ENCODE results near the gene SSR4. TPM values are rescaled to one million over a fixed set of nuclear protein-coding genes. Genes with fewer than 3 reads are reported as not detected.

Gene SSR4
- total RNA-seq, 1 donor, result 133 TPM

DNA sequence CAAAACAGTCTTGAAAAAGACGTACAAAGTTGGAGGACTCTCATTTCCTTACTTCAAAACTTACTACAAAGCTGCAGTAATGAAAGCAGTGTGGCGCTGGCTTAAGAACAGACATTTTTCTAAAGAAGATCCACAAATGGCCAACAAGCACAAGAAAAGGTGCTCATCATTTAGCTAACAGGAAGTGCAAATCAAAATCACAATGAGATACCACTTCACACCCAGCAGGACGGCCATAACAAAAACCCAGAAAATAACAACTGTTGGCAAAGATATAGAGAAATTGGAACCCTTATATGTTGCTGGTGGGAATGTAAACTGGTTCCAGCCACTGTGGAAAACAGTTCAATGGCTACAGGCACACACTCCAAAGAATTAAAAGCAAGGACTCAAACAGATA is 32.5 kb downstream of the SSR4 start:
- H3K4me3 ChIP-seq (ENCODE audit: low read depth, low read length), result no peak overlapping the region
- TF ChIP-seq, protein P1, sequence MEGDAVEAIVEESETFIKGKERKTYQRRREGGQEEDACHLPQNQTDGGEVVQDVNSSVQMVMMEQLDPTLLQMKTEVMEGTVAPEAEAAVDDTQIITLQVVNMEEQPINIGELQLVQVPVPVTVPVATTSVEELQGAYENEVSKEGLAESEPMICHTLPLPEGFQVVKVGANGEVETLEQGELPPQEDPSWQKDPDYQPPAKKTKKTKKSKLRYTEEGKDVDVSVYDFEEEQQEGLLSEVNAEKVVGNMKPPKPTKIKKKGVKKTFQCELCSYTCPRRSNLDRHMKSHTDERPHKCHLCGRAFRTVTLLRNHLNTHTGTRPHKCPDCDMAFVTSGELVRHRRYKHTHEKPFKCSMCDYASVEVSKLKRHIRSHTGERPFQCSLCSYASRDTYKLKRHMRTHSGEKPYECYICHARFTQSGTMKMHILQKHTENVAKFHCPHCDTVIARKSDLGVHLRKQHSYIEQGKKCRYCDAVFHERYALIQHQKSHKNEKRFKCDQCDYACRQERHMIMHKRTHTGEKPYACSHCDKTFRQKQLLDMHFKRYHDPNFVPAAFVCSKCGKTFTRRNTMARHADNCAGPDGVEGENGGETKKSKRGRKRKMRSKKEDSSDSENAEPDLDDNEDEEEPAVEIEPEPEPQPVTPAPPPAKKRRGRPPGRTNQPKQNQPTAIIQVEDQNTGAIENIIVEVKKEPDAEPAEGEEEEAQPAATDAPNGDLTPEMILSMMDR (IDR thresholded peaks at IDR 0.05; ENCODE audit: insufficient read depth, low read depth, low read length), result no peak
- no peak for DNase-seq (ENCODE audit: low read depth)

- TF ChIP-seq, protein P1 (IDR thresholded peaks at IDR 0.05; ENCODE audit: insufficient read depth, low read depth, low read length), result no peak
- H3K4me3 ChIP-seq (ENCODE audit: low read depth, low read length), result no peak overlapping the region
Observed at GRCh38 chrX:153827903-153828302, 33.4 kb downstream of the SSR4 start.

DNA sequence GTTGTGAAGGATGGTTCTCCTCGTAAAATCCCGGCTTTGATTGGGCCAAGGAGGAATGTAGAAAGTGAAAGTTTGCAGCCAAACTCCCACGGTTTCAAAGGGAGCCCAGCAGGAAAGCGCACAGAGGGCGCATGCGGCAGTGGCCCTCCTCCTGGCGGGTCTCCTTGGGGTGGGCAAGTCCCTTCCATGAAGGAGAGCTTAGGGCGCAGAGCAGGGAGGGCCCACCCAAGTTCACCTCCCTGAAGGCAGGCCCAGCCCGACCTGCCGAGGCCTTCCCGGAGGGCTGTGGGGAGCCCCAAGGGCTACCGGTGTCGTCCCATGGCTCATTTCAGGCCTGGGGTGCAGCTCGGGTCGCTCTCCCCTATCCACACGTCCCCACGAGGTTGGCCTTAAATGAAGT is 33.8 kb downstream of the SSR4 start:
- TF ChIP-seq, protein P1 (IDR thresholded peaks at IDR 0.05; ENCODE audit: insufficient read depth, low read depth, low read length), result no peak
- no peak overlapping the region for H3K4me3 ChIP-seq (ENCODE audit: low read depth, low read length)
- peak; percentile 1 for DNase-seq (ENCODE audit: low read depth)

More at GRCh38 chrX:153827903-153828302, 33.4 kb downstream of the SSR4 start:
- no peak for DNase-seq (ENCODE audit: low read depth)

- H3K4me3 ChIP-seq (ENCODE audit: low read depth, low read length), result no peak overlapping the region
- TF ChIP-seq, protein P1 (IDR thresholded peaks at IDR 0.05; ENCODE audit: insufficient read depth, low read depth, low read length), result no peak
- no peak for DNase-seq (ENCODE audit: low read depth)
Observed at GRCh38 chrX:153828723-153829548, 34.5 kb downstream of the SSR4 start.

DNA sequence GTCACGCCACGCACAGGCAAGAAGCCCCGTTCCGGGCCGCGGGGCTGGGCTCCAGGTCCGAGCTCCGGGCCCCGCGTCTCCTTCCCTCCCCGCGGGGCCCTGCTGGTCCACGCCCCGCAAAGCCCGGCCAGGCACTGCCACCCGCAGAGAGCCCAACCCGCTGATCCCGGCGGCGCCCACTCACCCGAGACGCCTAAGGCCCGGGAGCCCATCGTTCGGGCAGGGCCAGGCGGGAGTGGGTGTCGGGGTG is 35.0 kb downstream of the SSR4 start:
- TF ChIP-seq, protein P1 (IDR thresholded peaks at IDR 0.05; ENCODE audit: insufficient read depth, low read depth, low read length), result no peak
- no peak overlapping the region for H3K4me3 ChIP-seq (ENCODE audit: low read depth, low read length)
- no peak for DNase-seq (ENCODE audit: low read depth)

DNA sequence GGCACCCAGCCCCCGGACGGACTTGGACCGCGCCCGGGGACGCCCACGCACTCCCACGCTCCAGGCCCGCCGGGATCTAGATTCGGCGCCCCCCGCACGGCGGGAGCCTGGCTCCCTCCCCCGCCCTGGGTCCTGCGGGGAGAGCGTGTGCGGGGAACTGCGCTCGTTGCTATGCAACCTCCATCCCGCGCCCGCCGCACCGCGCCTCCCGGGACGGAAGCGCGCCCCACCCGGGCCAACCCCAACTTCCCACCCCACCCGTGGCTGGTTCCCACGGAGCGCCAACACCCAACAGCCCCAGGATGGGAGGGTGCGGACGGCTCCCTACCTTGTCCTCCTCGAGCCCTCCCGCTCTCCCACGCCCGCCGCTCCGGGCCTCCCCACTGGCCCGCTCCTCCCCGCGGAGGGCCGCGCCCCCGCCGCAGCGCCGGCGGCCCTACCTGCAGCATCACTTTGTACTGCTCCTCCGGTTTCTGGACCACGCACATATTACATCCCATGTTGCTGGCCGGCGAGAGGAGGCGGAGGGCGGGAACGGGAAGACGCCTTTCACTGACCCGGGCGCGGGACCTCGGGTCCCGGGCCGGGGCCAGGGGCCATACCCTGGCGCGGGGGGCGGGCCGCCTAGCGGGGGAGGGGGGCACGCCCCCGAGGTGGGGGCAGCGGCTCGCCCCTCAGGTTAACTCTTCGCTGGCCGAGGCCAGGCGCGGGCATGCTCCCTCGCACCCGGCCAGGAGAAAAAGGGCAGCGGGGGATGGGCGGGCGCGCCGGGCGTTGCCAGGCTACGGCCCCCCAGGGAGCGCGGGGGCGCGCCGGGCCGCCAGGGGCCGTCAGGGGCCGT is 35.6 kb downstream of the SSR4 start, which contains the start of gene PDZD4:
PDZD4 (minus strand) TSS at position 746 of the 841 bp plus-strand sequence; CDS start at position 500, 246 bp downstream.
- TF ChIP-seq, protein P1 (IDR thresholded peaks at IDR 0.05; ENCODE audit: insufficient read depth, low read depth, low read length), result no peak

More for the DNA sequence above, 35.6 kb downstream of the SSR4 start, which contains the start of gene PDZD4:
- H3K4me3 ChIP-seq (ENCODE audit: low read depth, low read length), result no peak within 1 kb of the TSS
- DNase-seq (ENCODE audit: low read depth), result no peak

Data from fibroblast of villous mesenchyme (primary cell).